BE2C (cell line): ENCODE measurements around the gene MYL12B.

Experiments used
- DNase-seq: peaks from one replicate; pipeline ENCODE4 v3.0.0-alpha.2; 2020
- H3K27me3 ChIP-seq: fragments of 250-450 bp; sonication (Bioruptor Pico); 2 replicates; pipeline ENCODE4 v1.5.1; 2020; ENCODE audit warnings: mild to moderate bottlenecking
- H3K36me3 ChIP-seq: fragments of 250-450 bp; sonication (Bioruptor Pico); 2 replicates; pipeline ENCODE4 v1.5.1; 2020; ENCODE audit warnings: mild to moderate bottlenecking
- H3K4me1 ChIP-seq: fragments of 250-450 bp; sonication (Bioruptor Pico); 2 replicates; pipeline ENCODE4 v1.5.1; 2020
- H3K4me3 ChIP-seq: 2 replicates; pipeline ENCODE4 v1.5.1; 2011; ENCODE audit warnings: low read depth, low read length
- H3K9me3 ChIP-seq: fragments of 250-450 bp; sonication (Bioruptor Pico); 2 replicates; pipeline ENCODE4 v1.5.1; 2020
- CTCF ChIP-seq: IDR thresholded peaks from 2 replicates; pipeline ENCODE4 v1.5.1; 2012; ENCODE audit warnings: mild to moderate bottlenecking, low read depth, low read length

The MYL12B gene

GRCh38 chr18:3233433-3234168 lies 28.3 kb upstream of the MYL12B start:
- no peak for DNase-seq
- TF ChIP-seq CTCF, result no peak
- Histone ChIP-seq H3K4me1 (no peaks in the 10 kb centered on the region), H3K4me3 (no peak overlapping the region), H3K36me3 (no peaks in the 10 kb centered on the region), H3K9me3 (no peaks in the 10 kb centered on the region), H3K27me3 (no peaks in the 10 kb centered on the region)

- no peak for DNase-seq
- no peak for TF ChIP-seq CTCF
Measured at GRCh38 chr18:3234457-3234856, 27.5 kb upstream of the MYL12B start.

GRCh38 chr18:3235846-3236245 lies 26.1 kb upstream of the MYL12B start:
- Histone ChIP-seq H3K9me3 (no peaks in the 10 kb centered on the region), H3K36me3 (no peaks in the 10 kb centered on the region), H3K27me3 (no peaks in the 10 kb centered on the region), H3K4me1 (no peaks in the 10 kb centered on the region), H3K4me3 (no peak overlapping the region)
- TF ChIP-seq CTCF, result no peak
- DNase-seq, result no peak

More at GRCh38 chr18:3234457-3234856, 27.5 kb upstream of the MYL12B start:
- H3K4me3 ChIP-seq, result no peak overlapping the region
- no peaks in the 10 kb centered on the region for H3K4me1 ChIP-seq
- no peaks in the 10 kb centered on the region for H3K36me3 ChIP-seq
- H3K27me3 ChIP-seq, result no peaks in the 10 kb centered on the region
- H3K9me3 ChIP-seq, result no peaks in the 10 kb centered on the region

GRCh38 chr18:3236470-3236869 lies 25.5 kb upstream of the MYL12B start:
- Histone ChIP-seq H3K4me3 (no peak overlapping the region), H3K4me1 (no peaks in the 10 kb centered on the region), H3K9me3 (no peaks in the 10 kb centered on the region), H3K36me3 (no peaks in the 10 kb centered on the region), H3K27me3 (no peaks in the 10 kb centered on the region)
- DNase-seq, result no peak
- no peak for TF ChIP-seq CTCF

- no peak for DNase-seq
- no peaks in the 10 kb centered on the region for H3K4me1 ChIP-seq
- no peaks in the 10 kb centered on the region for H3K27me3 ChIP-seq
- no peak overlapping the region for H3K4me3 ChIP-seq
- TF ChIP-seq CTCF, result no peak
- no peaks in the 10 kb centered on the region for H3K9me3 ChIP-seq
- H3K36me3 ChIP-seq, result no peaks in the 10 kb centered on the region
Measured at GRCh38 chr18:3238742-3239141, 23.2 kb upstream of the MYL12B start.

- Histone ChIP-seq H3K9me3 (no peaks in the 10 kb centered on the region), H3K4me1 (no peaks in the 10 kb centered on the region), H3K4me3 (no peak overlapping the region), H3K27me3 (no peaks in the 10 kb centered on the region), H3K36me3 (no peaks in the 10 kb centered on the region)
- TF ChIP-seq CTCF, result no peak
- DNase-seq, result no peak
Measured at GRCh38 chr18:3245185-3245564, 16.8 kb upstream of the MYL12B start.
